Measurements from ENCODE around the gene ABI2. TPM values are rescaled to one million over a fixed set of nuclear protein-coding genes. Genes with fewer than 3 reads are reported as not detected.

Gene ABI2
- total RNA-seq, 1 experiment from 2014 or later, result 141 TPM

GRCh38 chr2:203436496-203436895, 108.3 kb downstream of the ABI2 start:
- Histone ChIP-seq H3K23me2 (ENCODE audit: insufficient read length, low read depth, low read length, poor library complexity, severe bottlenecking) (no peaks in the 10 kb centered on the region), H3K79me2 (ENCODE audit: insufficient read depth, low read length) (no peaks in the 10 kb centered on the region), H2BK20ac (ENCODE audit: low read depth, low read length, poor library complexity, severe bottlenecking) (no peak overlapping the region), H2BK5ac (ENCODE audit: insufficient read length, low read length) (no peak overlapping the region), H2AFZ (ENCODE audit: low read length) (no peak overlapping the region), H3K18ac (ENCODE audit: insufficient read length, low read depth, low read length) (no peak overlapping the region), H4K91ac (ENCODE audit: insufficient read length, low read depth, low read length) (no peak overlapping the region), H3K4me1 (ENCODE audit: insufficient read depth, low read length) (no peaks in the 10 kb centered on the region), H2AK5ac (ENCODE audit: insufficient read length, low read length) (no peak overlapping the region), H3K27ac (ENCODE audit: insufficient read length, low read depth, low read length) (no peak overlapping the region), H4K5ac (ENCODE audit: insufficient read length, low read depth, low read length) (no peak overlapping the region), H3K56ac (ENCODE audit: insufficient read length, low read depth, low read length) (no peak overlapping the region), H3T11ph (ENCODE audit: low read length) (no peak overlapping the region), H2BK12ac (ENCODE audit: insufficient read length, low read depth, low read length) (no peak overlapping the region), H2BK120ac (ENCODE audit: low read depth, low read length, poor library complexity, severe bottlenecking) (no peak overlapping the region), H3K14ac (ENCODE audit: insufficient read depth, low read length) (no peak overlapping the region), H3K4ac (ENCODE audit: low read depth, low read length) (no peak overlapping the region), H3K4me2 (ENCODE audit: insufficient read depth, insufficient read length, low read length) (no peak overlapping the region), H3K79me1 (ENCODE audit: insufficient read depth, low read depth, low read length, poor library complexity, severe bottlenecking) (no peaks in the 10 kb centered on the region), H3K9ac (ENCODE audit: extremely low read depth, insufficient read length, low read length) (no peak overlapping the region), H3K27me3 (ENCODE audit: insufficient read depth, low read length) (no peaks in the 10 kb centered on the region), H4K8ac (replicated peaks; ENCODE audit: insufficient read length, low read depth, low read length) (no peak overlapping the region), H4K20me1 (ENCODE audit: control insufficient read depth, insufficient read depth, insufficient read length) (no peaks in the 10 kb centered on the region), H3K23ac (ENCODE audit: insufficient read length, low read depth, low read length) (no peak overlapping the region), H2BK15ac (ENCODE audit: low read depth, low read length) (no peak overlapping the region), H3K9me3 (ENCODE audit: control insufficient read depth, low read depth, low read length) (no peaks in the 10 kb centered on the region)
- Mint-ChIP-seq H3K4me3 (no peak overlapping the region), H3K27me3 (ENCODE audit: low read depth) (no peaks in the 10 kb centered on the region), H3K27ac (peak overlapping the region in 1 of 3 experiments; percentile 38; a peak in 2 of 7 replicates), H3K36me3 (ENCODE audit: insufficient read depth in 1 of 3, low read depth in 3 of 3) (peaks cover 6 to 28% (median 24%) of the 10 kb centered on the region in 3 experiments; a peak in 6 of 7 replicates), H3K9me3 (no peaks in the 10 kb centered on the region), H3K4me1 (peaks cover 9 to 19% of the 10 kb centered on the region in 2 experiments)
- WGBS (ENCODE audit: extremely low coverage, insufficient read length, low lambda C conversion rate), result no CpG with 5 or more reads among the region's 2 CpGs
- no peak for DNase-seq
- TF ChIP-seq CTCF (conservative IDR thresholded peaks at IDR 0.05), result no peak
